GM11168 (cell line): ENCODE data around the gene LRIG1.

Experiments used
- in situ Hi-C: fragments of 300-500 bp; cut with MboI; formaldehyde crosslinking; loops from one replicate; pipeline ENCODE4 v1.12.0; 2022; ENCODE audit warnings: low sequenced_read_pairs; ENCODE audit not compliant: unreplicated experiment

The LRIG1 gene

GRCh38 chr3:66451766-66452165, 49.1 kb downstream of the LRIG1 start:
- in situ Hi-C loops, result no loop called here

- in situ Hi-C loops, result no loop called here
These were observed 50.3 kb downstream of the LRIG1 start for GRCh38 chr3:66450390-66451022.

- in situ Hi-C loops, result no loop called here
These were observed 51.3 kb downstream of the LRIG1 start for GRCh38 chr3:66449411-66449974.

GRCh38 chr3:66444146-66444644, 56.6 kb downstream of the LRIG1 start:
- in situ Hi-C loops, result no loop called here

- in situ Hi-C loops, result no loop called here
These were observed 57.6 kb downstream of the LRIG1 start for GRCh38 chr3:66443118-66443803.

- in situ Hi-C loops, result no loop called here
These were observed 58.3 kb downstream of the LRIG1 start for GRCh38 chr3:66442254-66443117.

- in situ Hi-C loops, result no loop called here
These were observed 59.1 kb downstream of the LRIG1 start for GRCh38 chr3:66441692-66442091.

GRCh38 chr3:66441129-66441528, 59.7 kb downstream of the LRIG1 start:
- in situ Hi-C loops, result no loop called here

- in situ Hi-C loops, result no loop called here
These were observed 61.0 kb downstream of the LRIG1 start for GRCh38 chr3:66439666-66440344.

- in situ Hi-C loops, result no loop called here
These were observed 62.8 kb downstream of the LRIG1 start for GRCh38 chr3:66438046-66438445.

- in situ Hi-C loops, result no loop called here
These were observed 63.4 kb downstream of the LRIG1 start for GRCh38 chr3:66437341-66437929.

- in situ Hi-C loops, result no loop called here
These were observed 64.8 kb downstream of the LRIG1 start for GRCh38 chr3:66435989-66436388.

- in situ Hi-C loops, result no loop called here
These were observed 66.1 kb downstream of the LRIG1 start for GRCh38 chr3:66434726-66435125.

- in situ Hi-C loops, result no loop called here
These were observed 67.4 kb downstream of the LRIG1 start for GRCh38 chr3:66433522-66433782.

GRCh38 chr3:66432767-66433521, 67.9 kb downstream of the LRIG1 start:
- in situ Hi-C loops, result no loop called here

- in situ Hi-C loops, result no loop called here
These were observed 68.6 kb downstream of the LRIG1 start for GRCh38 chr3:66432041-66432766.

- in situ Hi-C loops, result no loop called here
These were observed 69.3 kb downstream of the LRIG1 start for GRCh38 chr3:66431494-66431893.

- in situ Hi-C loops, result no loop called here
These were observed 69.9 kb downstream of the LRIG1 start for GRCh38 chr3:66430876-66431275.

GRCh38 chr3:66428733-66429132, 72.1 kb downstream of the LRIG1 start:
- in situ Hi-C loops, result no loop called here
